Thyroid gland (tissue), 4 donors: ENCODE measurements around the gene GTF2H3.

ENCODE experiments used
- POLR2A ChIP-seq, 2 donors: fragments of 450-650 bp; IDR thresholded peaks; one replicate each; pipeline ENCODE4 v1.6.1; 2017; ENCODE audit warnings: antibody characterized with exemption in 2 of 2, mild to moderate bottlenecking in 2 of 2, moderate library complexity in 1 of 2
- TF ChIP-seq, protein P1 (sequence below), 6 experiments: fragments of 200-600 bp in 3 of 6; fragments of 450-650 bp in 3 of 6; sonication (generic) in 3 of 6; IDR thresholded peaks; one replicate each; pipeline ENCODE4 v1.5.1; 2016 to 2019; ENCODE audit warnings: antibody characterized with exemption in 6 of 6, mild to moderate bottlenecking in 2 of 6, inconsistent platforms in 1 of 6, moderate library complexity in 1 of 6

DNA sequence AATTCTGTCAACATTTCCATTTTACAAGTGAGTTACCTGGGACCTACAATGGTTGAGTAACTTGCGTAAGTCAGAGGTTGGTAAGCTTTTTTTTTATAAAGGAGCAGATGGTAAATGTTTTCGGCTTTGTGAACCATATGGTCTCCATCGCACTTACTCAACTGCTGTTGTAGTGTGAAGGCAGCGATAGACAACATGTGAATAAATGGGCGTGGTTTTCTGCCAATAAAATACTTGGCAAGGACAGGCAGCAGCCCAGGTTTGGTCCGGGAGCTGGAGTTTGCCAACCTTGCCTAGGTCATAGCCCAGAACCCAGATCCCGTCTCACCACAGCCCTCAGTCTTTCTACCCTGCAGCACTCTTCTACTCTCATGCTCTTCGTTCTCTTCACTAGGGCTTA is 25.4 kb upstream of the GTF2H3 start:
- TF ChIP-seq, protein P1, sequence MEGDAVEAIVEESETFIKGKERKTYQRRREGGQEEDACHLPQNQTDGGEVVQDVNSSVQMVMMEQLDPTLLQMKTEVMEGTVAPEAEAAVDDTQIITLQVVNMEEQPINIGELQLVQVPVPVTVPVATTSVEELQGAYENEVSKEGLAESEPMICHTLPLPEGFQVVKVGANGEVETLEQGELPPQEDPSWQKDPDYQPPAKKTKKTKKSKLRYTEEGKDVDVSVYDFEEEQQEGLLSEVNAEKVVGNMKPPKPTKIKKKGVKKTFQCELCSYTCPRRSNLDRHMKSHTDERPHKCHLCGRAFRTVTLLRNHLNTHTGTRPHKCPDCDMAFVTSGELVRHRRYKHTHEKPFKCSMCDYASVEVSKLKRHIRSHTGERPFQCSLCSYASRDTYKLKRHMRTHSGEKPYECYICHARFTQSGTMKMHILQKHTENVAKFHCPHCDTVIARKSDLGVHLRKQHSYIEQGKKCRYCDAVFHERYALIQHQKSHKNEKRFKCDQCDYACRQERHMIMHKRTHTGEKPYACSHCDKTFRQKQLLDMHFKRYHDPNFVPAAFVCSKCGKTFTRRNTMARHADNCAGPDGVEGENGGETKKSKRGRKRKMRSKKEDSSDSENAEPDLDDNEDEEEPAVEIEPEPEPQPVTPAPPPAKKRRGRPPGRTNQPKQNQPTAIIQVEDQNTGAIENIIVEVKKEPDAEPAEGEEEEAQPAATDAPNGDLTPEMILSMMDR (IDR thresholded peaks at IDR 0.05), result no peak
- no peak for TF ChIP-seq POLR2A (IDR thresholded peaks at IDR 0.05)
